MM.1S (cell line): ENCODE data around the gene TSPAN8.

Experiments
- DNase-seq: peaks from one replicate; pipeline ENCODE4 v3.0.0-alpha.2; 2015
- H2AFZ ChIP-seq: fragments of 300-600 bp; sonication (generic); 2 replicates; pipeline ENCODE4 v1.6.0; 2016; ENCODE audit warnings: antibody characterized with exemption, low read length
- H3F3A ChIP-seq: fragments of 300-600 bp; sonication (generic); 2 replicates; pipeline ENCODE4 v1.6.1; 2016; ENCODE audit warnings: mild to moderate bottlenecking, antibody characterized with exemption, low read length, moderate library complexity, mixed read lengths; ENCODE audit not compliant: insufficient read depth
- H3K27ac ChIP-seq: fragments of 300-600 bp; sonication (generic); 2 replicates; pipeline ENCODE4 v1.5.1; 2016; ENCODE audit warnings: mild to moderate bottlenecking, low read length
- H3K27me3 ChIP-seq: fragments of 300-600 bp; sonication (generic); replicated peaks from 2 replicates; pipeline ENCODE4 v1.6.0; 2016; ENCODE audit warnings: low read length; ENCODE audit not compliant: insufficient read depth
- H3K36me3 ChIP-seq: fragments of 300-600 bp; sonication (generic); replicated peaks from 2 replicates; pipeline ENCODE4 v1.6.1; 2016; ENCODE audit warnings: mild to moderate bottlenecking, low read length, mixed read lengths; ENCODE audit not compliant: insufficient read depth
- H3K4me1 ChIP-seq: fragments of 300-600 bp; sonication (generic); 2 replicates; pipeline ENCODE4 v1.6.1; 2016; ENCODE audit warnings: low read length, mixed read lengths
- H3K4me2 ChIP-seq: fragments of 300-600 bp; sonication (generic); 2 replicates; pipeline ENCODE4 v1.6.0; 2016; ENCODE audit warnings: low read depth, low read length
- H3K4me3 ChIP-seq: fragments of 300-600 bp; sonication (generic); 2 replicates; pipeline ENCODE4 v1.5.1; 2016; ENCODE audit warnings: low read length, mixed read lengths
- H3K79me2 ChIP-seq: fragments of 300-600 bp; sonication (generic); 2 replicates; pipeline ENCODE4 v1.6.1; 2016; ENCODE audit warnings: mixed run types, low read length, mixed read lengths
- H3K9ac ChIP-seq: fragments of 300-600 bp; sonication (generic); 2 replicates; pipeline ENCODE4 v1.6.1; 2016; ENCODE audit warnings: low read length, mixed read lengths
- H3K9me2 ChIP-seq: fragments of 300-600 bp; sonication (generic); replicated peaks from 2 replicates; pipeline ENCODE4 v1.6.1; 2016; ENCODE audit warnings: mild to moderate bottlenecking, low read length, mixed read lengths; ENCODE audit not compliant: insufficient read depth
- H3K9me3 ChIP-seq: fragments of 300-600 bp; sonication (generic); replicated peaks from 2 replicates; pipeline ENCODE4 v1.6.1; 2016; ENCODE audit warnings: mild to moderate bottlenecking, low read length, mixed read lengths; ENCODE audit not compliant: insufficient read depth
- H4K20me1 ChIP-seq: fragments of 300-600 bp; sonication (generic); 2 replicates; pipeline ENCODE4 v1.6.1; 2016; ENCODE audit warnings: mild to moderate bottlenecking, low read length, moderate library complexity, mixed read lengths; ENCODE audit not compliant: insufficient read depth
- EZH2 ChIP-seq: fragments of 300-600 bp; sonication (generic); optimal IDR thresholded peaks from 2 replicates; pipeline ENCODE3; 2017; ENCODE audit warnings: low read depth, mild to moderate bottlenecking, antibody characterized with exemption, low read length, mixed read lengths
- EZH2phosphoT487 ChIP-seq: fragments of 300-600 bp; sonication (generic); IDR thresholded peaks from 2 replicates; pipeline ENCODE4 v1.6.1; 2018; ENCODE audit warnings: antibody characterized with exemption, low read length
- TF ChIP-seq, protein P1 (sequence below): fragments of 300-600 bp; sonication (generic); IDR thresholded peaks from 2 replicates; pipeline ENCODE4 v1.5.1; 2016; ENCODE audit warnings: antibody characterized with exemption, low read length, mixed read lengths

Gene TSPAN8

DNA sequence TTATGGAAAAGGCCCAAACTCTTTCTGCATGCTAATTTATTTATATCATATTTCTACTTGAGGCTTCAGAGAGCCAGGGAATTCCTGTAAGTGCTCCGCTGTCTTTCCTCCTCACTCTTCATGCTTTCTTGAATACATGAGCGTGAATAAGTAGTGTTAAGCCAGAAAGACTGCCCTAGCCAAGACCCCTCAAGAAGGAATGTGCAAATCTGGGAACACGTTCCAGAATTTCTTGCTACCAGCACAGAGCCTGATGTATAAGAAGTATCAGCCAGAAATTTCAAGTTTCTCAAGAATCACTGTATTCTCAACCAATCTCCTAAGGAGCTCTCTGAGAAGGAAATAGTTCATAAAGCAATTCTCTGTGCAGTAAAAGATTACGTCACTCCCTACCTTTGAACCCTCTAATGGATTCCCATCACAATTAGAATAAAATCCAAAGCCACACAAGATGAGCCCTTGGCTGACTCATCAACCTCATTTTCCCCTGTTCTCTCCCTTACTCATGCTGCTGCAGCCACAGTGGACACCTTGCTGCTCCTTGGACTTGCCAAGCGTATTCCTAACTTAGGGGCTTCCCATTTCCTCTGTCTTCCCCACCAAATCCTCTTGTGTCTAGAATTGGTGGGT, 6.9 kb upstream of the TSPAN8 start:
- H4K20me1 ChIP-seq, result no peaks in the 10 kb centered on the region
- no peak overlapping the region for H3K9ac ChIP-seq
- no peak overlapping the region for H2AFZ ChIP-seq
- H3K4me2 ChIP-seq, result no peak overlapping the region
- no peaks in the 10 kb centered on the region for H3K79me2 ChIP-seq
- TF ChIP-seq EZH2phosphoT487 (no peak), EZH2 (no peak)
- TF ChIP-seq, protein P1, sequence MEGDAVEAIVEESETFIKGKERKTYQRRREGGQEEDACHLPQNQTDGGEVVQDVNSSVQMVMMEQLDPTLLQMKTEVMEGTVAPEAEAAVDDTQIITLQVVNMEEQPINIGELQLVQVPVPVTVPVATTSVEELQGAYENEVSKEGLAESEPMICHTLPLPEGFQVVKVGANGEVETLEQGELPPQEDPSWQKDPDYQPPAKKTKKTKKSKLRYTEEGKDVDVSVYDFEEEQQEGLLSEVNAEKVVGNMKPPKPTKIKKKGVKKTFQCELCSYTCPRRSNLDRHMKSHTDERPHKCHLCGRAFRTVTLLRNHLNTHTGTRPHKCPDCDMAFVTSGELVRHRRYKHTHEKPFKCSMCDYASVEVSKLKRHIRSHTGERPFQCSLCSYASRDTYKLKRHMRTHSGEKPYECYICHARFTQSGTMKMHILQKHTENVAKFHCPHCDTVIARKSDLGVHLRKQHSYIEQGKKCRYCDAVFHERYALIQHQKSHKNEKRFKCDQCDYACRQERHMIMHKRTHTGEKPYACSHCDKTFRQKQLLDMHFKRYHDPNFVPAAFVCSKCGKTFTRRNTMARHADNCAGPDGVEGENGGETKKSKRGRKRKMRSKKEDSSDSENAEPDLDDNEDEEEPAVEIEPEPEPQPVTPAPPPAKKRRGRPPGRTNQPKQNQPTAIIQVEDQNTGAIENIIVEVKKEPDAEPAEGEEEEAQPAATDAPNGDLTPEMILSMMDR, result no peak
- H3F3A ChIP-seq, result no peaks in the 10 kb centered on the region
- H3K36me3 ChIP-seq, result no peaks in the 10 kb centered on the region
- no peaks in the 10 kb centered on the region for H3K27me3 ChIP-seq
- no peak overlapping the region for H3K27ac ChIP-seq
- no peak overlapping the region for H3K4me3 ChIP-seq
- no peaks in the 10 kb centered on the region for H3K9me2 ChIP-seq
- no peaks in the 10 kb centered on the region for H3K9me3 ChIP-seq
- DNase-seq, result no peak
- H3K4me1 ChIP-seq, result no peaks in the 10 kb centered on the region

DNA sequence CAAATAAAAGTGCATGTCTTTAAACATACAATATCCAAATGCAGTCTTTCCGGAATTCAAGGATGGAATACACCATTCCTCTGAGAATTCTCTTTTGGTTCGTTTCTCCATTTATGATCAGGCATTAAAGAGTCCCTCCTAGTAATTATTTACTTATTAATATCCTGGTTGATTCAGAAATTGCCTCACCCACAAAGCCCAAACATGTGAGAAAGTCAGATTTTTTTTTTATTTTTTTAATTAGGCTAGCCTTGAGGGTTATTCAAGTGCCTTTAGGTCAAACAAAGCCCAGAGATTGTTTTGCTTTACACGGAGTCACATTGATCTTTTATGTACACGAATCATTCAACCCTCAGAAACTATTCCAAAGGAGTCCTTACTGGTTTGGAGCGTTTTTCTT, 6.4 kb upstream of the TSPAN8 start:
- no peaks in the 10 kb centered on the region for H3K4me1 ChIP-seq
- TF ChIP-seq EZH2 (no peak), EZH2phosphoT487 (no peak)
- TF ChIP-seq, protein P1, result no peak

DNA sequence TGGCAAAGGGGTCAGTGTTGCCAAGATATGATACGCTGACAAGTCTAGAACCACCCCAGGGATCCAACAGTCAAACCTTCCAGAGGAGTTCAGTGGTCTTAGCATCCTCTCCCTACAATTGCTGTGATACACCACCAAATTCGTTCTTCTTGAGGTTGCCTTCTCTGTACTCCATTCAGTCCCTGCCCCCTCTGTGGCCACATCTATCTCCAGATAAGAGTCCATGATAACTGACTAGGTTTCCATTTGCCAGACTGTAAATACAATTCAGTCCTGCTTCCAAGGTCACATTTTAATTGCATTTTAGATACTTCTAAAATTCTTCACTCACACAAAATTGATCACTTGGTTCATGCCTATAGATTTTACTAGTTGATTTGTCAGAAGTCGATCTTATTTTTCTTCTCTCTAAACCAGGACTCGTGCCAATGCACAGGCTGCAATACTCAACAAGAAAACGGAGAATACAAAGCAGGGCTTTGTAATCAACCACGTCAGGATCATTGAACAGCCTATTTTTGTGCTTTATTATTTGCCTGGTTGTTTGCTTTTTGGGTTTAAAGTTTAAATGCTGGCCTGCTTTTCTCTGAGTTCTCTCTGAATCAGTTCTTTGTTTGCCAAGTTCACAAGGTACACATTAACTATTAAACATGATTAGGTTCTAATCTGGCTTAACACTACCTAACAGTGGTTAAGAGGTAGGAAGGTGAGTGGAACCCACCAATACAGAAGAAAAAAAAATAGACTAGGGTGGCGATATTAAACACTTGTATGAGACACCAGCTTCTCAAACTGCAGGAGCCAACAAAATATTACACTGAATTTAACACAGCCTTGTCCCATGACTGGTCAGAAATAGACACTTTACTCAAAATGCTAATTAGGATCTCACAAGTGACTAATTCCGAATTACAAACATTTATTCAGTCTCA, 5.3 kb upstream of the TSPAN8 start:
- H3K27ac ChIP-seq, result no peak overlapping the region
- H3K9me2 ChIP-seq, result no peaks in the 10 kb centered on the region
- H3K9me3 ChIP-seq, result no peaks in the 10 kb centered on the region
- no peaks in the 10 kb centered on the region for H3K4me1 ChIP-seq
- no peak overlapping the region for H2AFZ ChIP-seq
- H3K4me2 ChIP-seq, result no peak overlapping the region
- H3K27me3 ChIP-seq, result no peaks in the 10 kb centered on the region
- H4K20me1 ChIP-seq, result no peaks in the 10 kb centered on the region
- H3K9ac ChIP-seq, result no peak overlapping the region
- no peaks in the 10 kb centered on the region for H3K36me3 ChIP-seq
- H3K79me2 ChIP-seq, result no peaks in the 10 kb centered on the region
- H3K4me3 ChIP-seq, result no peak overlapping the region
- DNase-seq, result no peak
- H3F3A ChIP-seq, result no peaks in the 10 kb centered on the region
- TF ChIP-seq EZH2phosphoT487 (no peak), EZH2 (no peak)
- TF ChIP-seq, protein P1, result no peak

More for the DNA sequence above, 6.4 kb upstream of the TSPAN8 start:
- Histone ChIP-seq H3K27me3 (no peaks in the 10 kb centered on the region), H3K79me2 (no peaks in the 10 kb centered on the region), H3K4me2 (no peak overlapping the region), H3K36me3 (no peaks in the 10 kb centered on the region), H3K4me3 (no peak overlapping the region), H4K20me1 (no peaks in the 10 kb centered on the region), H3K27ac (no peak overlapping the region), H3K9me2 (no peaks in the 10 kb centered on the region), H3K9me3 (no peaks in the 10 kb centered on the region), H2AFZ (no peak overlapping the region), H3K9ac (no peak overlapping the region), H3F3A (no peaks in the 10 kb centered on the region)
- no peak for DNase-seq
